DMS153 (cell line): ENCODE measurements around the gene ADAMTS9.
"Not testable (repeated sequence)": the region's sequence is repeated elsewhere in the genome, so short reads cannot be mapped to it uniquely, and the experiment has no call there.

Experiments used
- DNase-seq: peaks from one replicate; lab custom pipeline; 2025; lab: John Stamatoyannopoulos, UW

Gene ADAMTS9

GRCh38 chr3:64575211-64575844, 112.5 kb downstream of the ADAMTS9 start:
- no peak for DNase-seq

GRCh38 chr3:64574194-64574593, 113.6 kb downstream of the ADAMTS9 start:
- DNase-seq = no peak

- DNase-seq = no peak
Observed at GRCh38 chr3:64571982-64572381, 115.8 kb downstream of the ADAMTS9 start.

- no peak for DNase-seq
Observed at GRCh38 chr3:64568895-64569517, 118.8 kb downstream of the ADAMTS9 start.

- no peak for DNase-seq
Observed at GRCh38 chr3:64566859-64567258, 120.9 kb downstream of the ADAMTS9 start.

- no peak for DNase-seq
Observed at GRCh38 chr3:64563751-64564150, 124.0 kb downstream of the ADAMTS9 start.

GRCh38 chr3:64561868-64562267, 125.9 kb downstream of the ADAMTS9 start:
- DNase-seq = no peak

- no peak for DNase-seq
Observed at GRCh38 chr3:64561325-64561843, 126.4 kb downstream of the ADAMTS9 start.

GRCh38 chr3:64560791-64561190, 127.0 kb downstream of the ADAMTS9 start:
- no peak for DNase-seq

GRCh38 chr3:64559588-64559987, 128.2 kb downstream of the ADAMTS9 start:
- DNase-seq = no peak

- no peak for DNase-seq
Observed at GRCh38 chr3:64556046-64556445, 131.8 kb downstream of the ADAMTS9 start.

GRCh38 chr3:64555351-64555750, 132.4 kb downstream of the ADAMTS9 start:
- no peak for DNase-seq

- no peak for DNase-seq
Observed at GRCh38 chr3:64554096-64554920, 133.5 kb downstream of the ADAMTS9 start.

GRCh38 chr3:64552966-64553365, 134.8 kb downstream of the ADAMTS9 start:
- no peak for DNase-seq

GRCh38 chr3:64552160-64552559, 135.6 kb downstream of the ADAMTS9 start:
- DNase-seq = no peak

GRCh38 chr3:64551697-64552096, 136.1 kb downstream of the ADAMTS9 start:
- DNase-seq = no peak

- DNase-seq = no peak
Observed at GRCh38 chr3:64550745-64551144, 137.1 kb downstream of the ADAMTS9 start.

GRCh38 chr3:64549869-64550268, 137.9 kb downstream of the ADAMTS9 start:
- DNase-seq = no peak

- no peak for DNase-seq
Observed at GRCh38 chr3:64548200-64548889, 139.5 kb downstream of the ADAMTS9 start.

GRCh38 chr3:64546856-64547255, 140.9 kb downstream of the ADAMTS9 start:
- DNase-seq = no peak

GRCh38 chr3:64545239-64545638, 142.6 kb downstream of the ADAMTS9 start:
- DNase-seq = not testable (repeated sequence)

- DNase-seq = no peak
Observed at GRCh38 chr3:64541803-64542202, 146.0 kb downstream of the ADAMTS9 start.
